Breast epithelium (tissue), 3 donors: ENCODE measurements around the gene IL37.

Experiments
- POLR2AphosphoS5 ChIP-seq, 3 donors: sonication (generic); formaldehyde crosslinking; IDR thresholded peaks; one replicate each; pipeline ENCODE4 v1.6.1; 2017; ENCODE audit warnings: antibody characterized with exemption in 3 of 3
- TF ChIP-seq, protein P1 (sequence below), 3 donors: fragments of 450-650 bp; IDR thresholded peaks; one replicate each; pipeline ENCODE4 v1.5.1; 2016 to 2017; ENCODE audit warnings: antibody characterized with exemption in 3 of 3, mild to moderate bottlenecking in 3 of 3, moderate library complexity in 3 of 3

DNA sequence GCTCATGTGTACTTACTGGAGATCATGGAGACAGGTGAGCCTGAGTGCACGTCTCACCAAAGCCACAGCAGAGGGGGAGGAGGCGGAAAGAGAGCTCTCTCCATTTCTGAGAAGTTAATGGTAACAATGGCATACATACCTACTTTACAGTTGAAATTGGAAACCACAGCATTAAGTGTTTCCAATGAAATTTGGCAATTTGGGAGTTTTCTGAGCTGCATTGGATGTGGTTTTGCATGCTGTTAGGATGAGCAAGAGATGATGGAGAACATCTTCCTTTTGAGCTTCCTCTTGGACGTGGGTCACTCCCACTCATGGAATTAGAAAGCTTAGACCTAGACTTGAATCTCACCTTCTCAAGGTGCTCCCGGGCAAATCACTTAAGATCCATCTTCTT is 25.5 kb upstream of the IL37 start:
- TF ChIP-seq, protein P1, sequence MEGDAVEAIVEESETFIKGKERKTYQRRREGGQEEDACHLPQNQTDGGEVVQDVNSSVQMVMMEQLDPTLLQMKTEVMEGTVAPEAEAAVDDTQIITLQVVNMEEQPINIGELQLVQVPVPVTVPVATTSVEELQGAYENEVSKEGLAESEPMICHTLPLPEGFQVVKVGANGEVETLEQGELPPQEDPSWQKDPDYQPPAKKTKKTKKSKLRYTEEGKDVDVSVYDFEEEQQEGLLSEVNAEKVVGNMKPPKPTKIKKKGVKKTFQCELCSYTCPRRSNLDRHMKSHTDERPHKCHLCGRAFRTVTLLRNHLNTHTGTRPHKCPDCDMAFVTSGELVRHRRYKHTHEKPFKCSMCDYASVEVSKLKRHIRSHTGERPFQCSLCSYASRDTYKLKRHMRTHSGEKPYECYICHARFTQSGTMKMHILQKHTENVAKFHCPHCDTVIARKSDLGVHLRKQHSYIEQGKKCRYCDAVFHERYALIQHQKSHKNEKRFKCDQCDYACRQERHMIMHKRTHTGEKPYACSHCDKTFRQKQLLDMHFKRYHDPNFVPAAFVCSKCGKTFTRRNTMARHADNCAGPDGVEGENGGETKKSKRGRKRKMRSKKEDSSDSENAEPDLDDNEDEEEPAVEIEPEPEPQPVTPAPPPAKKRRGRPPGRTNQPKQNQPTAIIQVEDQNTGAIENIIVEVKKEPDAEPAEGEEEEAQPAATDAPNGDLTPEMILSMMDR (IDR thresholded peaks at IDR 0.05) = no peak
- TF ChIP-seq POLR2AphosphoS5 (IDR thresholded peaks at IDR 0.05) = no peak
